OCI-LY7 (cell line): ENCODE measurements around the gene OLAH. TPM values are rescaled to one million over a fixed set of nuclear protein-coding genes. Genes with fewer than 3 reads are reported as not detected.

Experiments used
- BruUV-seq: library from RNA; stranded (reverse); fragments of 400-500 nt; replicated peaks from 2 replicates; lab custom pipeline; 2021; lab: Mats Ljungman, UMichigan
- CTCF ChIA-PET: fragments of 300-600 bp; sonication (Branson Sonifier 250); formaldehyde crosslinking; loops from one replicate; lab custom pipeline; 2022; ENCODE audit warnings: antibody characterized with exemption; ENCODE audit not compliant: unreplicated experiment; lab: Charles Lee
- POLR2A ChIA-PET: fragments of 300-600 bp; sonication (Branson Sonifier 250); formaldehyde crosslinking; loops from one replicate; lab custom pipeline; 2022; ENCODE audit warnings: antibody characterized with exemption; lab: Charles Lee
- DNase-seq: peaks from one replicate; pipeline ENCODE4 v3.0.0-alpha.2; 2015; ENCODE audit warnings: low spot score
- H2AFZ ChIP-seq: fragments of 200-600 bp; sonication (generic), shearing (Covaris generic); 2 replicates; pipeline ENCODE4 v1.6.1; 2014; ENCODE audit warnings: mild to moderate bottlenecking, antibody characterized with exemption, low read length, moderate library complexity
- H3K27ac ChIP-seq: fragments of 200-600 bp; sonication (generic); 2 replicates; pipeline ENCODE4 v1.5.1; 2014; ENCODE audit warnings: mixed run types, low read depth, mild to moderate bottlenecking, moderate library complexity, low read length, inconsistent platforms; ENCODE audit not compliant: poor library complexity, severe bottlenecking
- H3K36me3 ChIP-seq: fragments of 200-600 bp; sonication (generic); 2 replicates; pipeline ENCODE4 v1.6.1; 2014; ENCODE audit warnings: mild to moderate bottlenecking, antibody characterized with exemption, low read length, moderate library complexity, mixed read lengths; ENCODE audit not compliant: insufficient read depth
- H3K4me1 ChIP-seq: fragments of 200-600 bp; sonication (generic); 2 replicates; pipeline ENCODE4 v1.5.1; 2014; ENCODE audit warnings: mild to moderate bottlenecking, low read length; ENCODE audit not compliant: insufficient read depth, poor library complexity, severe bottlenecking
- H3K4me2 ChIP-seq: fragments of 200-600 bp; sonication (generic); 2 replicates; pipeline ENCODE4 v1.6.1; 2014; ENCODE audit warnings: mild to moderate bottlenecking, low read length
- H3K4me3 ChIP-seq: fragments of 200-600 bp; sonication (generic); 2 replicates; pipeline ENCODE4 v1.5.1; 2014; ENCODE audit warnings: mild to moderate bottlenecking, low read depth, low read length; ENCODE audit not compliant: poor library complexity, severe bottlenecking
- H3K79me2 ChIP-seq: fragments of 200-600 bp; sonication (generic); 2 replicates; pipeline ENCODE4 v1.6.1; 2016; ENCODE audit warnings: low read depth, mild to moderate bottlenecking, low read length, moderate library complexity, mixed read lengths; ENCODE audit not compliant: insufficient read depth
- H3K9me2 ChIP-seq: fragments of 200-600 bp; sonication (generic); 2 replicates; pipeline ENCODE4 v1.6.1; 2016; ENCODE audit warnings: mild to moderate bottlenecking, low read length, mixed read lengths; ENCODE audit not compliant: insufficient read depth
- H3K9me3 ChIP-seq: fragments of 200-600 bp; sonication (generic); 2 replicates; pipeline ENCODE4 v1.6.1; 2014; ENCODE audit warnings: mild to moderate bottlenecking, mixed run types, low read length, mixed read lengths
- H4K20me1 ChIP-seq: fragments of 200-600 bp; sonication (generic); 2 replicates; pipeline ENCODE4 v1.6.1; 2014; ENCODE audit warnings: mild to moderate bottlenecking, antibody characterized with exemption, low read length, moderate library complexity, mixed read lengths; ENCODE audit not compliant: insufficient read depth
- CTCF ChIP-seq: fragments of 200-600 bp; sonication (generic); conservative IDR thresholded peaks from 2 replicates; pipeline ENCODE4 v1.5.1; 2014; ENCODE audit warnings: mild to moderate bottlenecking, antibody characterized with exemption, low read length, moderate library complexity, mixed read lengths
- EZH2phosphoT487 ChIP-seq: fragments of 200-600 bp; sonication (generic); IDR thresholded peaks from 2 replicates; pipeline ENCODE4 v1.6.1; 2018; ENCODE audit warnings: low read depth, borderline replicate concordance, mild to moderate bottlenecking, mixed run types, antibody characterized with exemption, low read length, moderate library complexity, mixed read lengths
- intact Hi-C: fragments of 100-400 bp; cut with micrococcal nuclease; formaldehyde crosslinking; loops from one replicate; pipeline ENCODE4 v1.10.0; 2022; ENCODE audit not compliant: unreplicated experiment
- total RNA-seq, 2 experiments: library from RNA; depleted of rRNA in 1 of 2; stranded (reverse); fragments of >200 nt in 1 of 2; shearing (Covaris generic) in 1 of 2; gene quantifications; 2 replicates each; pipeline ENCODE4 v1.2.3, GENCODE V29; 2014 to 2022

Gene OLAH
- total RNA-seq, 2 experiments from 2014 or later: not detected

GRCh38 chr10:15038416-15038815 lies 5.3 kb upstream of the OLAH start:
- CTCF ChIA-PET: no interaction called here
- Histone ChIP-seq H3K27ac (no peak overlapping the region), H3K4me2 (no peak overlapping the region), H3K9me3 (no peaks in the 10 kb centered on the region), H4K20me1 (no peaks in the 10 kb centered on the region), H3K4me1 (no peaks in the 10 kb centered on the region), H3K36me3 (no peaks in the 10 kb centered on the region), H2AFZ (no peak overlapping the region), H3K4me3 (no peak overlapping the region), H3K79me2 (no peaks in the 10 kb centered on the region), H3K9me2 (no peaks in the 10 kb centered on the region)
- POLR2A ChIA-PET: no interaction called here
- intact Hi-C loops: no loop called here
- TF ChIP-seq EZH2phosphoT487: no peak
- TF ChIP-seq CTCF: no peak
- no TSS peak for BruUV-seq
- no peak for DNase-seq

DNA sequence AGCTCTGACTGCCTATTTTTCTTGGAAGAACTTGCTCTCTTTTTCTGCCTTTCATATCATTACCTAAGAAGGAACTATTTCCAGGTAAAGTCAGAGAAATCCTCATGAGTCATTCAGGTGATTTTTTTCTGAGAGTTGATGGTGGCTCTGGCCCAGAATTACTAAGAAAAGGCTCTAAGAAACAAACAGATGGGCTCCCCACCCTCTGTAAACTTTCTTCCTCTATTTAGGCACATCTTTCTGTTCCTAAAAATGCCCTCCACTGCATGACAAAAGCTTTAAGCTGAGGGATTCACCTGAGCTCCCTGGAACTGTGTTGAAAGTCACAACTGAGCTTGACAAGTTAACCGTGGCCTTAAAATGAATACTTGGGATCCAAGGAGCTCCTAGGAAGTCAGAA lies 1.6 kb downstream of the OLAH start:
- no peak for DNase-seq
- Histone ChIP-seq H3K9me3 (no peaks in the 10 kb centered on the region), H3K36me3 (no peaks in the 10 kb centered on the region), H3K27ac (no peak overlapping the region), H3K4me3 (no peak overlapping the region), H3K79me2 (no peaks in the 10 kb centered on the region), H3K9me2 (no peaks in the 10 kb centered on the region), H3K4me1 (no peaks in the 10 kb centered on the region), H4K20me1 (no peaks in the 10 kb centered on the region), H3K4me2 (no peak overlapping the region), H2AFZ (no peak overlapping the region)
- no TSS peak for BruUV-seq
- CTCF ChIA-PET: no interaction called here
- intact Hi-C loops: no loop called here
- POLR2A ChIA-PET: interaction anchor here (0.6 kb wide), 1 partner anchor 1516 kb away, joined by 3 read pairs; the partner anchor contains the start of gene BEND7
- no peak for TF ChIP-seq EZH2phosphoT487
- no peak for TF ChIP-seq CTCF

- Histone ChIP-seq H4K20me1 (no peaks in the 10 kb centered on the region), H3K9me2 (no peaks in the 10 kb centered on the region), H3K4me3 (no peak overlapping the region), H3K27ac (no peak overlapping the region), H2AFZ (no peak overlapping the region), H3K9me3 (no peaks in the 10 kb centered on the region), H3K36me3 (no peaks in the 10 kb centered on the region), H3K4me2 (no peak overlapping the region), H3K4me1 (no peaks in the 10 kb centered on the region), H3K79me2 (no peaks in the 10 kb centered on the region)
- CTCF ChIA-PET: no interaction called here
- no TSS peak for BruUV-seq
- TF ChIP-seq CTCF (no peak), EZH2phosphoT487 (no peak)
- intact Hi-C loops: no loop called here
- POLR2A ChIA-PET: no interaction called here
- no peak for DNase-seq
Measured at GRCh38 chr10:15046626-15047025, 2.9 kb downstream of the OLAH start.
